ENCODE measurements around the gene WHAMM.

GRCh38 chr15:82810061-82810889 is 847 bp downstream of the WHAMM start:
- TF ChIP-seq POLR2A (IDR thresholded peaks at IDR 0.05; ENCODE audit: low read depth) (no peak), POLR2AphosphoS5 (IDR thresholded peaks at IDR 0.05) (peak in 1 of 2 donors; percentile 19), CTCF (IDR thresholded peaks at IDR 0.05) (no peak), EP300 (IDR thresholded peaks at IDR 0.05) (no peak)
